Heart left ventricle (tissue), 16 donors: ENCODE results near the gene WFDC12. TPM values are rescaled to one million over a fixed set of nuclear protein-coding genes. Genes with fewer than 3 reads are reported as not detected.

Experiments
- ATAC-seq, 4 donors: fragments of 200-7000 bp; cut with Tn5 transposase; one replicate each; pipeline ENCODE4 v1.9.1; 2020 to 2022; ENCODE audit warnings: moderate library complexity in 4 of 4, mild to moderate bottlenecking in 3 of 4, moderate number of reproducible peaks in 1 of 4
- DNase-seq, 5 donors: peaks; one replicate each; pipeline ENCODE4 v3.0.0-alpha.2; 2020
- H3K27ac ChIP-seq, 12 donors: fragments of 200-600 bp; sonication (generic) in 4 of 12; one replicate each; pipeline versions ENCODE4 v1.5.0 to v1.8.0; 2016 to 2022; ENCODE audit warnings: mild to moderate bottlenecking in 2 of 12
- H3K27me3 ChIP-seq, 9 donors: fragments of 200-600 bp; sonication (generic) in 2 of 9; one replicate each; pipeline versions ENCODE4 v1.5.1 to v1.8.0; 2016 to 2022; ENCODE audit warnings: mild to moderate bottlenecking in 3 of 9
- H3K36me3 ChIP-seq, 9 donors: fragments of 200-600 bp; sonication (generic) in 2 of 9; one replicate each; pipeline versions ENCODE4 v1.5.0 to v1.8.0; 2018 to 2022; ENCODE audit warnings: mild to moderate bottlenecking in 2 of 9
- H3K4me1 ChIP-seq, 12 donors: fragments of 200-600 bp; sonication (generic) in 4 of 12; one replicate each; pipeline versions ENCODE4 v1.5.0 to v1.8.0; 2016 to 2022; ENCODE audit warnings: mild to moderate bottlenecking in 3 of 12
- H3K4me3 ChIP-seq, 12 donors: fragments of 200-600 bp; sonication (generic) in 4 of 12; one replicate each; pipeline versions ENCODE4 v1.5.0 to v1.8.0; 2017 to 2022; ENCODE audit warnings: mild to moderate bottlenecking in 9 of 12, moderate library complexity in 4 of 12
- H3K9me3 ChIP-seq, 12 donors: fragments of 200-600 bp; sonication (generic) in 4 of 12; one replicate each; pipeline versions ENCODE4 v1.5.0 to v1.8.0; 2016 to 2022; ENCODE audit warnings: mild to moderate bottlenecking in 1 of 12
- CTCF ChIP-seq, 12 donors: fragments of 200-600 bp; sonication (generic) in 4 of 12; IDR thresholded peaks; one replicate each; pipeline versions ENCODE4 v1.5.0 to v1.8.0; 2018 to 2022; ENCODE audit warnings: antibody characterized with exemption in 12 of 12, mild to moderate bottlenecking in 5 of 12
- POLR2A ChIP-seq, 2 donors: fragments of 450-650 bp; IDR thresholded peaks; one replicate each; pipeline ENCODE4 v1.6.1; 2017; ENCODE audit warnings: antibody characterized with exemption in 2 of 2, mild to moderate bottlenecking in 2 of 2, moderate library complexity in 2 of 2
- WGBS, 4 donors: extraction: QIAGEN DNeasy Blood & Tissue Kit in 2 of 4; methylation state at CpG; one replicate each; pipeline versions ENCODE4 v1.1.5 to v1.1.7; 2013 to 2018; 5-methylcytosine and 5-hydroxymethylcytosine counted together
- intact Hi-C, 10 donors: fragments of 100-400 bp; cut with DNase I; formaldehyde crosslinking; loops; one replicate each; pipeline versions ENCODE4 v1.11.1 to v1.14.2; 2022
- polyA plus RNA-seq, 2 donors: library from polyadenylated mRNA; stranded (reverse); fragments of 200-250 nt; gene quantifications; one replicate each; pipeline ENCODE4 v1.2.3, GENCODE V29; 2013
- total RNA-seq, 9 donors: library from RNA; depleted of rRNA in 2 of 9; stranded (reverse); fragments of >200 nt in 2 of 9; fragmentation: NEBNext Ultra II Directional in 3 of 9; extraction: Animal tissue kit (Norgen Biotek cat#: 25700) in 3 of 9; gene quantifications; one replicate each; pipeline versions ENCODE4 v1.1.0 to v1.2.4, GENCODE V29; 2016 to 2023
- donor health status: ischemic (EF 13 %, LVEDD 7.1; RV severe dilation, severe dysfunction).
- donor health status: healthy with polysubstance abuse.
- donor health status: DM: no; HTN: yes; CAD: no.
- donor health status: DM: no; HTN: no; CAD: no.
- donor health status: ischemic (EF 25% LVEDD 6.9; RV normal size, moderate dysfunction).
- donor health status: ischemic (EF 25% LVEDD 5.7; RV mildly dilated, moderate dysfunction).
- donor health status: healthy.
- donor health status: DM: yes; HTN: yes; CAD: no.
- donor health status: ischemic (EF 35%, LVEDD 5.7; RV mildly dilated, moderate dysfunction).
- donor health status: nonischemic (EF 11% LVEDD 7.7; RV severe dilation, severe dysfunction).
- donor health status: DM: yes; HTN: yes; CAD: no.
- donor health status: PGD.
- donor health status: ischemic (EF 29% LVEDD 5.4; RV normal size, mild dysfunction).
- donor health status: nonischemic (EF 23%, LVEDD 6.1; RV moderate dilation, normal function).

Gene WFDC12
- total and polyA plus RNA-seq, 11 donors: not detected

- no peak for TF ChIP-seq CTCF (IDR thresholded peaks at IDR 0.05)
- TF ChIP-seq POLR2A (IDR thresholded peaks at IDR 0.05): no peak
- WGBS, 4 donors: 70 to 83% (median 74%) methylated on average over 1 to 2 of the region's 2 CpGs
- Histone ChIP-seq H3K36me3 (no peaks in the 10 kb centered on the region), H3K27ac (no peak overlapping the region), H3K4me3 (no peak overlapping the region), H3K9me3 (no peaks in the 10 kb centered on the region), H3K27me3 (peaks cover 0 to 50% (median 12%) of the 10 kb centered on the region in 9 donors), H3K4me1 (no peaks in the 10 kb centered on the region)
- ATAC-seq (no peak), DNase-seq (no peak)
- intact Hi-C loops: no loop called here
Measured at GRCh38 chr20:45128099-45128498, 3.8 kb upstream of the WFDC12 start.

GRCh38 chr20:45121388-45121787 is 2.9 kb downstream of the WFDC12 start:
- DNase-seq (no peak), ATAC-seq (no peak)
- no peaks in the 10 kb centered on the region for H3K36me3 ChIP-seq
- intact Hi-C loops: no loop called here
- H3K4me3 ChIP-seq: no peak overlapping the region
- H3K27ac ChIP-seq: no peak overlapping the region
- TF ChIP-seq CTCF (IDR thresholded peaks at IDR 0.05) (no peak), POLR2A (IDR thresholded peaks at IDR 0.05) (no peak)
- no peaks in the 10 kb centered on the region for H3K9me3 ChIP-seq
- peaks cover 0 to 60% (median 6%) of the 10 kb centered on the region in 9 donors for H3K27me3 ChIP-seq
- H3K4me1 ChIP-seq: no peaks in the 10 kb centered on the region
- 86 to 94% (median 91%) methylated on average over 2 of the region's 2 CpGs for WGBS, 4 donors

GRCh38 chr20:45119556-45120266 is 4.6 kb downstream of the WFDC12 start:
- intact Hi-C loops: no loop called here
- Histone ChIP-seq H3K36me3 (no peaks in the 10 kb centered on the region), H3K27ac (no peak overlapping the region), H3K27me3 (peaks cover 0 to 52% (median 6%) of the 10 kb centered on the region in 9 donors), H3K4me3 (no peak overlapping the region), H3K9me3 (no peaks in the 10 kb centered on the region), H3K4me1 (no peaks in the 10 kb centered on the region)
- ATAC-seq: no peak
- no peak for DNase-seq
- WGBS, 4 donors: 64 to 82% (median 73%) methylated on average over 2 of the region's 2 CpGs
- TF ChIP-seq POLR2A (IDR thresholded peaks at IDR 0.05) (no peak), CTCF (IDR thresholded peaks at IDR 0.05) (no peak)

GRCh38 chr20:45118028-45118427 is 6.2 kb downstream of the WFDC12 start:
- peaks cover 0 to 38% (median 4%) of the 10 kb centered on the region in 9 donors for H3K27me3 ChIP-seq
- no peaks in the 10 kb centered on the region for H3K36me3 ChIP-seq
- no peak overlapping the region for H3K4me3 ChIP-seq
- no peaks in the 10 kb centered on the region for H3K9me3 ChIP-seq
- no peak for DNase-seq
- 78 to 88% (median 81%) methylated on average over 2 of the region's 2 CpGs for WGBS, 4 donors
- no peak for TF ChIP-seq POLR2A (IDR thresholded peaks at IDR 0.05)
- TF ChIP-seq CTCF (IDR thresholded peaks at IDR 0.05): no peak
- H3K27ac ChIP-seq: no peak overlapping the region
- intact Hi-C loops: no loop called here
- no peak for ATAC-seq
- no peaks in the 10 kb centered on the region for H3K4me1 ChIP-seq
